Keratinocyte (primary cell): ENCODE measurements around the gene ETV5. TPM values are rescaled to one million over a fixed set of nuclear protein-coding genes. Genes with fewer than 3 reads are reported as not detected.

Source experiments
- DNase-seq: peaks from one replicate; pipeline ENCODE4 v3.0.0-alpha.2; 2011; ENCODE audit warnings: low read depth, missing footprints, low spot score
- FAIRE-seq: peaks from 2 replicates; lab custom pipeline; 2011; peaks lifted over from hg19 to GRCh38; lab: Jason Lieb, UNC
- H2AFZ ChIP-seq: 2 replicates; pipeline ENCODE4 v1.6.0; 2012; ENCODE audit warnings: low read length, control low read depth, inconsistent platforms; ENCODE audit not compliant: control insufficient read depth
- H3K27ac ChIP-seq: 2 replicates; pipeline ENCODE4 v1.5.1; 2011; ENCODE audit warnings: low read length; ENCODE audit not compliant: control insufficient read depth, insufficient read depth
- H3K27me3 ChIP-seq: 3 replicates; pipeline ENCODE4 v1.6.0; 2011; ENCODE audit warnings: low read length; ENCODE audit not compliant: control insufficient read depth, insufficient read depth; ENCODE audit errors: extremely low read depth
- H3K36me3 ChIP-seq, 2 experiments: 2 replicates in 1 of 2; 3 replicates in 1 of 2; pipeline ENCODE4 v1.5.1; 2011; ENCODE audit warnings: low read length in 2 of 2, mild to moderate bottlenecking in 1 of 2; ENCODE audit not compliant: control insufficient read depth in 2 of 2, insufficient read depth in 2 of 2; ENCODE audit errors: extremely low read depth in 1 of 2
- H3K4me1 ChIP-seq: 3 replicates; pipeline ENCODE4 v1.5.1; 2011; ENCODE audit warnings: low read length; ENCODE audit not compliant: control insufficient read depth, insufficient read depth; ENCODE audit errors: extremely low read depth
- H3K4me2 ChIP-seq: 3 replicates; pipeline ENCODE4 v1.6.0; 2011; ENCODE audit warnings: low read depth, low read length; ENCODE audit not compliant: control insufficient read depth, insufficient read depth; ENCODE audit errors: extremely low read depth
- H3K4me3 ChIP-seq, 3 experiments: fragments of 200-600 bp in 1 of 3; sonication (generic) in 1 of 3; 2 replicates in 2 of 3; 3 replicates in 1 of 3; pipeline ENCODE4 v1.5.1; 2011 to 2016; ENCODE audit warnings: low read length in 3 of 3, mild to moderate bottlenecking in 3 of 3, control low read depth in 2 of 3, inconsistent platforms in 1 of 3, low read depth in 1 of 3, mixed read lengths in 1 of 3, mixed run types in 1 of 3, moderate library complexity in 1 of 3; ENCODE audit not compliant: control insufficient read depth in 2 of 3, insufficient read depth in 2 of 3; ENCODE audit errors: extremely low read depth in 1 of 3
- H3K79me2 ChIP-seq: 2 replicates; pipeline ENCODE4 v1.6.0; 2012; ENCODE audit warnings: low read length; ENCODE audit not compliant: control insufficient read depth, insufficient read depth
- H3K9ac ChIP-seq: 3 replicates; pipeline ENCODE4 v1.6.0; 2011; ENCODE audit warnings: low read length; ENCODE audit not compliant: control insufficient read depth, insufficient read depth; ENCODE audit errors: extremely low read depth
- H3K9me1 ChIP-seq: 3 replicates; pipeline ENCODE4 v1.6.0; 2011; ENCODE audit warnings: low read length; ENCODE audit not compliant: control insufficient read depth, insufficient read depth; ENCODE audit errors: extremely low read depth
- H3K9me3 ChIP-seq: 2 replicates; pipeline ENCODE4 v1.5.1; 2012; ENCODE audit warnings: low read depth, low read length; ENCODE audit not compliant: control insufficient read depth
- H4K20me1 ChIP-seq: 3 replicates; pipeline ENCODE4 v1.6.0; 2011; ENCODE audit warnings: low read length; ENCODE audit not compliant: control insufficient read depth, insufficient read depth; ENCODE audit errors: extremely low read depth
- CTCF ChIP-seq, 3 experiments: IDR thresholded peaks in 1 of 3; conservative IDR thresholded peaks in 1 of 3; optimal IDR thresholded peaks in 1 of 3; 2 replicates in 2 of 3; 3 replicates in 1 of 3; pipeline versions ENCODE3 to v1.5.1; 2011; ENCODE audit warnings: low read length in 3 of 3, mild to moderate bottlenecking in 3 of 3, moderate library complexity in 2 of 3, control low read depth in 1 of 3, inconsistent platforms in 1 of 3; ENCODE audit not compliant: insufficient read depth in 2 of 3; ENCODE audit errors: extremely low read depth in 1 of 3
- EZH2 ChIP-seq: IDR thresholded peaks from one replicate; pipeline ENCODE4 v1.6.1; 2012; ENCODE audit warnings: inconsistent platforms, mild to moderate bottlenecking, low read length, moderate library complexity
- dilution Hi-C: fragments of 300-500 bp; cut with MboI; formaldehyde crosslinking; loops from one replicate; pipeline ENCODE4 v1.7.0; 2020; ENCODE audit warnings: low sequenced_read_pairs; ENCODE audit not compliant: extremely low pct_ligation_motif_present
- polyA plus RNA-seq, 5 experiments: library from polyadenylated mRNA; depleted of rRNA in 3 of 5; stranded (reverse) in 3 of 5; stranded (forward) in 1 of 5; unstranded in 1 of 5; fragments of >200 nt; gene quantifications; 1 replicate in 1 of 5; 2 replicates in 3 of 5; 3 replicates in 1 of 5; pipeline versions ENCODE4 v1.2.1 to v1.2.3, GENCODE V29; 2011 to 2012; ENCODE audit warnings: missing spikeins in 2 of 5, low read depth in 1 of 5, low replicate concordance in 1 of 5

ETV5 gene
- polyA plus RNA-seq, 1 donor (not counting 4 experiments of a cell fraction or from before 2014, with no cell fraction given), result 28.7 TPM

- FAIRE-seq (no peak), DNase-seq (no peak)
- H2AFZ ChIP-seq, result no peak overlapping the region
- H3K4me1 ChIP-seq, result peaks cover 1% of the 10 kb centered on the region
- no peaks in the 10 kb centered on the region for H3K9me1 ChIP-seq
- H3K9me3 ChIP-seq, result no peaks in the 10 kb centered on the region
- H3K27ac ChIP-seq, result no peak overlapping the region
- no peak overlapping the region for H3K9ac ChIP-seq
- H3K79me2 ChIP-seq, result no peaks in the 10 kb centered on the region
- H3K36me3 ChIP-seq, result no peaks in the 10 kb centered on the region
- no peak overlapping the region for H3K4me2 ChIP-seq
- no peak overlapping the region for H3K4me3 ChIP-seq
- dilution Hi-C loops, result no loop called here
- no peaks in the 10 kb centered on the region for H4K20me1 ChIP-seq
- no peak for TF ChIP-seq CTCF (optimal IDR thresholded peaks at IDR 0.05 in 1 of 3, IDR thresholded peaks at IDR 0.05 in 1 of 3, conservative IDR thresholded peaks at IDR 0.05 in 1 of 3; ENCODE audit: extremely low read depth in 1 of 3, insufficient read depth in 2 of 3, low read length in 3 of 3)
- TF ChIP-seq EZH2, result no peak
- no peaks in the 10 kb centered on the region for H3K27me3 ChIP-seq
Measured at GRCh38 chr3:186115239-186115996, 6.5 kb upstream of the ETV5 start.

DNA sequence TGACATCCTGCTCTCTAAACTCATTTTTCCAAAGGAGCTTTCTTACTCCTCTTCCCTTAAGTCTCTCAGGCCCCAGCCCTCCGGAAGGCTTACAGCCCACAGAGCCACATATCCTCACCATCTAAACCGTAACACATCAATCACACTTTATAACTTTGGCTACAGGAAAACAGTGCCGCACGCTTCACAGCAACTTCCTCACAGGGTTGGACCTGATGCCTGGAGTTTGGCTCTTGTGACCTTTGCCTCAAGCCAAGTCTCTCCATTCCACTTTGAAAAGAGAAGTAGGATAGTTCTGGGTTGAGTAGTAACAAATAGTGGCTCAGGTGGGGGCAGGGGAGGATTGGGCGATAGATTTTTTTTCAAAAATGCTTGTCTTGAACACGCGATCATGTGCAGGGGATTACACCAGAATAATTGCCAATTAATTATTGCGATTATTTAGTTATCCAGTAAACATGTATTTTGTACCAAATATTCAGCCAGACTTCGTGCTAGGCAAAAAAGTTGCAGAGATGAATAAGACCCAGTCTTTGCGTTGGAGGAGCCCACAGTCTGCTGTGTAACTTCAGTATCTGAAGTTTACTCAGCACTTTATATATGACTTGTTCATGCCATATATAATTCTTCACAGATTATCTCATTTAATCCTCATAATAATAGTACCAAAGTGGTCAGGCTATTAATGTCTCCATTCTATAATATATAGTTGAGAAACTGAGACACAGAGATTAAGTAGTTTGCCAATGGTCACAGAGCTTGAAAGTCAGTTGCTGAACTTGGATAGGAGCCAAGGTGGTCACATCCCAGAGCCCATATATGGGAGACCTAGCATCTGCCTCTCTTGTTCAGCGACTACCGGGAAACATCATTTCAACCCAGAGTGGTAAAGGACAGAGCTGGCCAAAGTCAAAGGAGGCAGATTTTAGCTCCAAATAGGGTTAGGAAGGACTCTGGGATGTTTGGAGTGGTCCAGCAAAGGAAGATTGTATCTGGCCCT is 2.4 kb upstream of the ETV5 start:
- Histone ChIP-seq H3K36me3 (no peaks in the 10 kb centered on the region), H2AFZ (no peak overlapping the region), H4K20me1 (no peaks in the 10 kb centered on the region), H3K9me1 (no peaks in the 10 kb centered on the region), H3K4me3 (no peak overlapping the region), H3K27ac (no peak overlapping the region), H3K79me2 (peaks cover 19% of the 10 kb centered on the region), H3K4me2 (no peak overlapping the region), H3K9me3 (no peaks in the 10 kb centered on the region), H3K27me3 (no peaks in the 10 kb centered on the region), H3K4me1 (peaks cover 19% of the 10 kb centered on the region), H3K9ac (no peak overlapping the region)
- DNase-seq, result no peak
- dilution Hi-C loops, result no loop called here
- no peak for FAIRE-seq
- TF ChIP-seq CTCF (optimal IDR thresholded peaks at IDR 0.05 in 1 of 3, IDR thresholded peaks at IDR 0.05 in 1 of 3, conservative IDR thresholded peaks at IDR 0.05 in 1 of 3; ENCODE audit: extremely low read depth in 1 of 3, insufficient read depth in 2 of 3, low read length in 3 of 3) (no peak), EZH2 (no peak)
